SJSA1 (cell line): Measurements from ENCODE around the gene DMD. TPM values are rescaled to one million over a fixed set of nuclear protein-coding genes. Genes with fewer than 3 reads are reported as not detected.
"Not testable (repeated sequence)": the region's sequence is repeated elsewhere in the genome, so short reads cannot be mapped to it uniquely, and the experiment has no call there.

Experiments used
- DNase-seq, 2 experiments: peaks; one replicate each; pipeline ENCODE4 v3.0.0-alpha.2; 2015 to 2020; ENCODE audit warnings: low spot score in 2 of 2, low read depth in 1 of 2
- H3K27ac ChIP-seq: fragments of 250-450 bp; sonication (Bioruptor Pico); 2 replicates; pipeline ENCODE4 v1.5.1; 2020; ENCODE audit warnings: mild to moderate bottlenecking, moderate library complexity
- H3K27me3 ChIP-seq: fragments of 250-450 bp; sonication (Bioruptor Pico); replicated peaks from 2 replicates; pipeline ENCODE4 v1.5.1; 2020; ENCODE audit warnings: mild to moderate bottlenecking, moderate library complexity
- H3K36me3 ChIP-seq: fragments of 250-450 bp; sonication (Bioruptor Pico); 2 replicates; pipeline ENCODE4 v1.5.1; 2020; ENCODE audit warnings: mild to moderate bottlenecking
- H3K4me1 ChIP-seq: fragments of 250-450 bp; sonication (Bioruptor Pico); replicated peaks from 2 replicates; pipeline ENCODE4 v1.6.1; 2021; ENCODE audit warnings: mild to moderate bottlenecking
- H3K4me3 ChIP-seq: fragments of 250-450 bp; sonication (Bioruptor Pico); 2 replicates; pipeline ENCODE4 v1.5.1; 2020; ENCODE audit warnings: mild to moderate bottlenecking
- H3K9me3 ChIP-seq: fragments of 250-450 bp; sonication (Bioruptor Pico); replicated peaks from 2 replicates; pipeline ENCODE4 v1.5.1; 2020; ENCODE audit warnings: mild to moderate bottlenecking
- total RNA-seq: library from RNA; depleted of rRNA; stranded (reverse); fragments of >200 nt; shearing (Covaris generic); gene quantifications from 2 replicates; pipeline ENCODE4 v1.2.3, GENCODE V29; 2014

The DMD gene
- total RNA-seq, 1 experiment from 2014 or later, result 6.8 TPM

GRCh38 chrX:32572644-32573043 is 638.7 kb downstream of the DMD start:
- DNase-seq, result no peak
- Histone ChIP-seq H3K9me3 (no peaks in the 10 kb centered on the region), H3K27ac (no peak overlapping the region), H3K4me1 (no peaks in the 10 kb centered on the region), H3K4me3 (no peak overlapping the region), H3K27me3 (no peaks in the 10 kb centered on the region), H3K36me3 (no peaks in the 10 kb centered on the region)

- no peaks in the 10 kb centered on the region for H3K9me3 ChIP-seq
- no peak for DNase-seq
- no peak overlapping the region for H3K27ac ChIP-seq
- no peaks in the 10 kb centered on the region for H3K36me3 ChIP-seq
- H3K27me3 ChIP-seq, result no peaks in the 10 kb centered on the region
- H3K4me3 ChIP-seq, result no peak overlapping the region
- no peaks in the 10 kb centered on the region for H3K4me1 ChIP-seq
These were observed 639.8 kb downstream of the DMD start for GRCh38 chrX:32571579-32571978.

- H3K4me3 ChIP-seq, result no peak overlapping the region
- no peaks in the 10 kb centered on the region for H3K27me3 ChIP-seq
- H3K4me1 ChIP-seq, result no peaks in the 10 kb centered on the region
- H3K9me3 ChIP-seq, result no peaks in the 10 kb centered on the region
- DNase-seq, result no peak
- no peak overlapping the region for H3K27ac ChIP-seq
- no peaks in the 10 kb centered on the region for H3K36me3 ChIP-seq
These were observed 649.1 kb downstream of the DMD start for GRCh38 chrX:32562261-32562660.

GRCh38 chrX:32545101-32545500 is 666.2 kb downstream of the DMD start:
- DNase-seq, result no peak
- Histone ChIP-seq H3K4me1 (no peaks in the 10 kb centered on the region), H3K27me3 (no peaks in the 10 kb centered on the region), H3K4me3 (no peak overlapping the region), H3K36me3 (no peaks in the 10 kb centered on the region), H3K27ac (no peak overlapping the region), H3K9me3 (no peaks in the 10 kb centered on the region)

GRCh38 chrX:32538554-32538953 is 672.8 kb downstream of the DMD start:
- H3K9me3 ChIP-seq, result no peaks in the 10 kb centered on the region
- H3K27me3 ChIP-seq, result no peaks in the 10 kb centered on the region
- H3K36me3 ChIP-seq, result no peaks in the 10 kb centered on the region
- H3K4me3 ChIP-seq, result no peak overlapping the region
- no peak for DNase-seq
- no peaks in the 10 kb centered on the region for H3K4me1 ChIP-seq
- no peak overlapping the region for H3K27ac ChIP-seq

GRCh38 chrX:32533848-32534247 is 677.5 kb downstream of the DMD start:
- Histone ChIP-seq H3K36me3 (no peaks in the 10 kb centered on the region), H3K27me3 (no peaks in the 10 kb centered on the region), H3K9me3 (no peaks in the 10 kb centered on the region), H3K4me3 (no peak overlapping the region), H3K27ac (no peak overlapping the region), H3K4me1 (no peaks in the 10 kb centered on the region)
- DNase-seq, result no peak

GRCh38 chrX:32532262-32532661 is 679.1 kb downstream of the DMD start:
- H3K36me3 ChIP-seq, result no peaks in the 10 kb centered on the region

GRCh38 chrX:32530802-32531403 is 680.4 kb downstream of the DMD start:
- Histone ChIP-seq H3K4me3 (no peak overlapping the region), H3K36me3 (no peaks in the 10 kb centered on the region), H3K9me3 (no peaks in the 10 kb centered on the region), H3K27ac (no peak overlapping the region), H3K27me3 (no peaks in the 10 kb centered on the region), H3K4me1 (no peaks in the 10 kb centered on the region)
- DNase-seq, result peak in 1 of 2 experiments; percentile 2

More at GRCh38 chrX:32532262-32532661, 679.1 kb downstream of the DMD start:
- no peak for DNase-seq
- no peaks in the 10 kb centered on the region for H3K9me3 ChIP-seq
- H3K27ac ChIP-seq, result no peak overlapping the region
- H3K4me3 ChIP-seq, result no peak overlapping the region
- H3K4me1 ChIP-seq, result no peaks in the 10 kb centered on the region
- H3K27me3 ChIP-seq, result no peaks in the 10 kb centered on the region

- DNase-seq, H3K27ac ChIP-seq, H3K27me3 ChIP-seq, H3K9me3 ChIP-seq, H3K36me3 ChIP-seq, H3K4me1 ChIP-seq, H3K4me3 ChIP-seq: not testable (repeated sequence)
These were observed 682.9 kb downstream of the DMD start for GRCh38 chrX:32528451-32528850.

GRCh38 chrX:32525234-32525633 is 686.1 kb downstream of the DMD start:
- DNase-seq, result no peak
- Histone ChIP-seq H3K36me3 (no peaks in the 10 kb centered on the region), H3K4me1 (no peaks in the 10 kb centered on the region), H3K27ac (no peak overlapping the region), H3K27me3 (no peaks in the 10 kb centered on the region), H3K4me3 (no peak overlapping the region), H3K9me3 (no peaks in the 10 kb centered on the region)

GRCh38 chrX:32524385-32524784 is 687.0 kb downstream of the DMD start:
- DNase-seq, result no peak
- Histone ChIP-seq H3K4me1 (no peaks in the 10 kb centered on the region), H3K4me3 (no peak overlapping the region), H3K27me3 (no peaks in the 10 kb centered on the region), H3K27ac (no peak overlapping the region), H3K9me3 (no peaks in the 10 kb centered on the region), H3K36me3 (no peaks in the 10 kb centered on the region)

GRCh38 chrX:32520789-32521188 is 690.6 kb downstream of the DMD start:
- Histone ChIP-seq H3K4me3 (no peak overlapping the region), H3K9me3 (no peaks in the 10 kb centered on the region), H3K27me3 (no peaks in the 10 kb centered on the region), H3K27ac (no peak overlapping the region), H3K36me3 (no peaks in the 10 kb centered on the region), H3K4me1 (no peaks in the 10 kb centered on the region)
- DNase-seq, result no peak

- H3K27me3 ChIP-seq, result no peaks in the 10 kb centered on the region
- no peak for DNase-seq
- no peaks in the 10 kb centered on the region for H3K9me3 ChIP-seq
- H3K27ac ChIP-seq, result no peak overlapping the region
- H3K4me3 ChIP-seq, result no peak overlapping the region
- no peaks in the 10 kb centered on the region for H3K36me3 ChIP-seq
- H3K4me1 ChIP-seq, result no peaks in the 10 kb centered on the region
These were observed 696.4 kb downstream of the DMD start for GRCh38 chrX:32514986-32515385.

- Histone ChIP-seq H3K4me1 (no peaks in the 10 kb centered on the region), H3K27me3 (no peaks in the 10 kb centered on the region), H3K9me3 (no peaks in the 10 kb centered on the region), H3K27ac (no peak overlapping the region), H3K36me3 (no peaks in the 10 kb centered on the region), H3K4me3 (no peak overlapping the region)
- no peak for DNase-seq
These were observed 709.7 kb downstream of the DMD start for GRCh38 chrX:32501606-32502005.

- Histone ChIP-seq H3K36me3 (no peaks in the 10 kb centered on the region), H3K4me1 (no peaks in the 10 kb centered on the region), H3K27me3 (no peaks in the 10 kb centered on the region), H3K9me3 (no peaks in the 10 kb centered on the region), H3K4me3 (no peak overlapping the region), H3K27ac (no peak overlapping the region)
- DNase-seq, result no peak
These were observed 714.7 kb downstream of the DMD start for GRCh38 chrX:32496671-32497070.
